Right atrium auricular region (tissue), 2 donors: ENCODE measurements around the gene ATP1A4. TPM values are rescaled to one million over a fixed set of nuclear protein-coding genes. Genes with fewer than 3 reads are reported as not detected.

Source experiments
- DNase-seq: peaks from one replicate; pipeline ENCODE4 v3.0.0-alpha.2; 2019; ENCODE audit warnings: low spot score
- H3K27ac ChIP-seq, 2 donors: fragments of 200-600 bp; sonication (generic); 1 replicate in 1 of 2; 2 replicates in 1 of 2; pipeline ENCODE4 v1.5.1; 2016 to 2019
- H3K27me3 ChIP-seq, 2 donors: fragments of 200-600 bp; sonication (generic); one replicate each; pipeline versions ENCODE4 v1.5.1 to v1.6.0; 2017 to 2019
- H3K36me3 ChIP-seq: fragments of 200-600 bp; sonication (generic); one replicate; pipeline ENCODE4 v1.5.1; 2016
- H3K4me1 ChIP-seq, 2 donors: fragments of 200-600 bp; sonication (generic); one replicate each; pipeline versions ENCODE4 v1.5.1 to v1.6.0; 2017 to 2019
- H3K4me3 ChIP-seq, 2 donors: fragments of 200-600 bp; sonication (generic); 1 replicate in 1 of 2; 2 replicates in 1 of 2; pipeline ENCODE4 v1.5.1; 2017 to 2019; ENCODE audit warnings: mild to moderate bottlenecking in 1 of 2, moderate library complexity in 1 of 2
- H3K9me3 ChIP-seq, 2 donors: fragments of 200-600 bp; sonication (generic); one replicate each; pipeline ENCODE4 v1.5.1; 2019
- total RNA-seq, 2 donors: library from RNA; depleted of rRNA; stranded (reverse); fragments of >200 nt; gene quantifications; one replicate each; pipeline ENCODE4 v1.1.0, GENCODE V29; 2016
- TF ChIP-seq, protein P1 (sequence below), 2 donors: fragments of 200-600 bp; sonication (generic); IDR thresholded peaks; one replicate each; pipeline ENCODE4 v1.5.1; 2019; ENCODE audit warnings: antibody characterized with exemption in 2 of 2

The ATP1A4 gene
- total RNA-seq, 2 donors from 2014 or later, result not detected

DNA sequence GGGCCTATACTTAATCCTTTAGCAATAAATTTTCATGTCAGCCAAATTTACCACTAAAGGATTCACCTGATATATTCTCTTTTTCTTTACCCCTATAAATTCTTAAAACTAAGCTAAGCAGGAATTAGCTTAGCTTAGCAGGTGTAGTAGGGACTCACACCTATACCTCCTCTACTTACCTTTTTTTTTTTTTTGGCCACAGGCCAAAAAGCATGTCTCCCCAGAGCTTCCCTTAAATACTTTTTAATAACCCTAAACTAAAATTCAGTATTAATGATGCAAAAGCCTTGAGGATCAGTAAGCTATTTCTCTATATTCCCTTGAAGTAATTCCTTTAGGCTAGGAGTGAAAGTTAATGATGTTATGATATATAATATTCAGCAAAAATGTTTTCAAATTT lies 77.0 kb downstream of the ATP1A4 start:
- peaks cover 90% of the 10 kb centered on the region for H3K36me3 ChIP-seq
- H3K27me3 ChIP-seq, result no peaks in the 10 kb centered on the region
- TF ChIP-seq, protein P1, sequence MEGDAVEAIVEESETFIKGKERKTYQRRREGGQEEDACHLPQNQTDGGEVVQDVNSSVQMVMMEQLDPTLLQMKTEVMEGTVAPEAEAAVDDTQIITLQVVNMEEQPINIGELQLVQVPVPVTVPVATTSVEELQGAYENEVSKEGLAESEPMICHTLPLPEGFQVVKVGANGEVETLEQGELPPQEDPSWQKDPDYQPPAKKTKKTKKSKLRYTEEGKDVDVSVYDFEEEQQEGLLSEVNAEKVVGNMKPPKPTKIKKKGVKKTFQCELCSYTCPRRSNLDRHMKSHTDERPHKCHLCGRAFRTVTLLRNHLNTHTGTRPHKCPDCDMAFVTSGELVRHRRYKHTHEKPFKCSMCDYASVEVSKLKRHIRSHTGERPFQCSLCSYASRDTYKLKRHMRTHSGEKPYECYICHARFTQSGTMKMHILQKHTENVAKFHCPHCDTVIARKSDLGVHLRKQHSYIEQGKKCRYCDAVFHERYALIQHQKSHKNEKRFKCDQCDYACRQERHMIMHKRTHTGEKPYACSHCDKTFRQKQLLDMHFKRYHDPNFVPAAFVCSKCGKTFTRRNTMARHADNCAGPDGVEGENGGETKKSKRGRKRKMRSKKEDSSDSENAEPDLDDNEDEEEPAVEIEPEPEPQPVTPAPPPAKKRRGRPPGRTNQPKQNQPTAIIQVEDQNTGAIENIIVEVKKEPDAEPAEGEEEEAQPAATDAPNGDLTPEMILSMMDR (IDR thresholded peaks at IDR 0.05), result no peak
- H3K4me1 ChIP-seq, result peaks cover 0 to 8% of the 10 kb centered on the region in 2 donors
- H3K9me3 ChIP-seq, result no peaks in the 10 kb centered on the region
- H3K4me3 ChIP-seq, result no peak overlapping the region
- DNase-seq, result no peak
- no peak overlapping the region for H3K27ac ChIP-seq

DNA sequence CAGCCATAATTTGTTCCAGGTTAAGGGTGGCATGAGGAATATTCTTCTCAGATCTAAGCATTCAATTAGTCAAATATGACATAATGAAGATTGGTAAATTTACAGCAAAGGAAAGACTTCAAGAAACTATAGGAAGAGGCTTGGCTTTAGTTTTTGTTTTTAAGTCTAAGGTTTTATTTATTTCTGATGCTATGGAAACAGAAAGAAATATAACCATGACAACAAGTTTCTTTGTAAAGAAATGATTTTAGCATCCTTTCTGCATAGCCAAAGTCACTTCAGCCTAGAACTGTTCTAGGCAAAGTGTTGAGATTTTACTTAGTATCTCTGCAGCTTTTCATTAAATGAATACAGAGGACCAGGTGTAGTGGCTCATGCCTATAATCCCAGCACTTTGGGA lies 81.5 kb downstream of the ATP1A4 start:
- Histone ChIP-seq H3K4me1 (no peaks in the 10 kb centered on the region), H3K27me3 (no peaks in the 10 kb centered on the region), H3K9me3 (no peaks in the 10 kb centered on the region), H3K36me3 (peaks cover 85% of the 10 kb centered on the region), H3K4me3 (no peak overlapping the region), H3K27ac (no peak overlapping the region)
- DNase-seq, result no peak
- TF ChIP-seq, protein P1 (IDR thresholded peaks at IDR 0.05), result no peak

Other genes starting within 250 kb of the ATP1A4 start
- 100 to 1,000 TPM; 124 to 235 TPM for gene TAGLN2, start 226.1 kb upstream of the ATP1A4 start, total RNA-seq
- gene IGSF9, start 206.0 kb upstream of the ATP1A4 start, total RNA-seq, result 1 to 10 TPM; 2.0 to 5.4 TPM
- gene SLAMF9, start 197.4 kb upstream of the ATP1A4 start, total RNA-seq, result not detected
- gene PIGM, start 119.6 kb upstream of the ATP1A4 start, total RNA-seq, result 1 to 10 TPM; 2.4 to 3.2 TPM
- gene KCNJ10, start 81.4 kb upstream of the ATP1A4 start, total RNA-seq, result under 1 TPM in 1 of 2 donors, not detected in 1; 0.20 TPM
- under 1 TPM in 1 of 2 donors, not detected in 1; 0.08 TPM for gene KCNJ9, start 70.1 kb upstream of the ATP1A4 start, total RNA-seq
- 10 to 100 TPM; 20.1 to 20.8 TPM for gene IGSF8, start 53.0 kb upstream of the ATP1A4 start, total RNA-seq
- gene ATP1A2, start 35.8 kb upstream of the ATP1A4 start, total RNA-seq, result 100 to 1,000 TPM; 146 to 228 TPM
- 10 to 100 TPM; 10.1 to 32.3 TPM for gene CASQ1, start 39.0 kb downstream of the ATP1A4 start, total RNA-seq
- gene PEA15, start 53.8 kb downstream of the ATP1A4 start, total RNA-seq, result 100 to 1,000 TPM in 1 of 2 donors, 10 to 100 TPM in 1; 69.2 to 144 TPM
- 100 to 1,000 TPM; 103 to 121 TPM for gene DCAF8, start 110.9 kb downstream of the ATP1A4 start, total RNA-seq
- 10 to 100 TPM; 54.5 to 72.4 TPM for gene PEX19, start 133.5 kb downstream of the ATP1A4 start, total RNA-seq
- 100 to 1,000 TPM in 1 of 2 donors, 10 to 100 TPM in 1; 96.1 to 134 TPM for gene COPA, start 191.6 kb downstream of the ATP1A4 start, total RNA-seq
- gene NCSTN, start 191.8 kb downstream of the ATP1A4 start, total RNA-seq, result 10 to 100 TPM; 63.4 to 71.3 TPM
- not detected for gene NHLH1, start 215.5 kb downstream of the ATP1A4 start, total RNA-seq
- 1 to 10 TPM; 3.4 to 8.1 TPM for gene VANGL2, start 249.0 kb downstream of the ATP1A4 start, total RNA-seq